ENCODE results near the gene DUSP6. TPM values are rescaled to one million over a fixed set of nuclear protein-coding genes. Genes with fewer than 3 reads are reported as not detected.

Gene DUSP6
- total and polyA plus RNA-seq, 4 donors, result 24.1 to 37.0 (median 35.3) TPM

DNA sequence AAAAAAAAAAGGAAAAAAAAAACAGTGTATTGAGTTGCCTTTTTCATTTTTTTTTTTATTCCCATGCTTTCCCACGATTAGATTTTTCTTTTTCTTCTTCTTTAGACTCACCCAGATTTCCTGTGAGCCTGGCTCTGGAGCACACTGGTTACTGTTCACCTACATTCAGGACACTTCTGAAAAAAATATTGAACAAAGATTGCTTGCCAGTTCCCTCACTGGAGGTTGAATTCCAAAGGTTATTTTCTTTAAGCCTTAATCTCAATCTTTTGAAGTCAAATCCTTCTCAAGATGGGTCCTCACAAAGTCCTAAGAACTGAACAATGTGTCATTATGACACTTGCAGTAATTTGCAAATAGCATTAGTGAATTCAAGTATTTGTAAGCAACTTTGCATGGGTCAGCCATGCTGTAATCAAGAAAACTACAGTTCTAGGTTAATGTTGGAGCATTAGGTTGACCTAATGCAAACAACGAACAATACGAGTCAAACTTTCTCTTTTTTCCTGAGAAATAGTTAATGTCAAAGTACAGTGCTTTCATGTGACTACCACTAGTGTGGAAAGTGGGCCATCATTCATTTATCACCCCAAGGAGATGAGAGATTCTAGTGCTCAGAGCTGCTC lies 49.2 kb upstream of the DUSP6 start:
- H3K9ac ChIP-seq (ENCODE audit: low read depth in 1 of 2, low read length in 2 of 2), result no peak overlapping the region
- DNase-seq (ENCODE audit: low spot score), result no peak
- peaks cover 0 to 21% (median 10%) of the 10 kb centered on the region in 4 donors for H3K4me1 ChIP-seq (ENCODE audit: control insufficient read depth in 4 of 4, insufficient read depth in 4 of 4, low read length in 3 of 4)
- H3K4me3 ChIP-seq (ENCODE audit: low read depth in 1 of 3, low read length in 3 of 3), result no peak overlapping the region
- 34% methylated on average over 3 of the region's 3 CpGs for WGBS
- H3K9me3 ChIP-seq (ENCODE audit: control insufficient read depth in 4 of 4, low read length in 3 of 4), result no peaks in the 10 kb centered on the region
- no peaks in the 10 kb centered on the region for H3K27me3 ChIP-seq (ENCODE audit: control insufficient read depth in 4 of 4, insufficient read depth in 4 of 4, low read length in 3 of 4)
- H3K27ac ChIP-seq (ENCODE audit: low read depth in 1 of 2, low read length in 2 of 2), result peak overlapping the region; percentile 31 to 79
- TF ChIP-seq HNF4A (conservative IDR thresholded peaks at IDR 0.05) (peak; percentile 62 to 64), RAD21 (IDR thresholded peaks at IDR 0.05) (peak in 1 of 2 donors; percentile 15), SP1 (IDR thresholded peaks at IDR 0.05) (peak; percentile 41), YY1 (IDR thresholded peaks at IDR 0.05) (peak; percentile 15), GABPA (IDR thresholded peaks at IDR 0.05 in 1 of 2, conservative IDR thresholded peaks at IDR 0.05 in 1 of 2) (no peak), RXRA (IDR thresholded peaks at IDR 0.05) (peak; percentile 15 to 33)
- TF ChIP-seq, protein P1, sequence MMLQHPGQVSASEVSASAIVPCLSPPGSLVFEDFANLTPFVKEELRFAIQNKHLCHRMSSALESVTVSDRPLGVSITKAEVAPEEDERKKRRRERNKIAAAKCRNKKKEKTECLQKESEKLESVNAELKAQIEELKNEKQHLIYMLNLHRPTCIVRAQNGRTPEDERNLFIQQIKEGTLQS (IDR thresholded peaks at IDR 0.05), result no peak
- TF ChIP-seq, protein P2, sequence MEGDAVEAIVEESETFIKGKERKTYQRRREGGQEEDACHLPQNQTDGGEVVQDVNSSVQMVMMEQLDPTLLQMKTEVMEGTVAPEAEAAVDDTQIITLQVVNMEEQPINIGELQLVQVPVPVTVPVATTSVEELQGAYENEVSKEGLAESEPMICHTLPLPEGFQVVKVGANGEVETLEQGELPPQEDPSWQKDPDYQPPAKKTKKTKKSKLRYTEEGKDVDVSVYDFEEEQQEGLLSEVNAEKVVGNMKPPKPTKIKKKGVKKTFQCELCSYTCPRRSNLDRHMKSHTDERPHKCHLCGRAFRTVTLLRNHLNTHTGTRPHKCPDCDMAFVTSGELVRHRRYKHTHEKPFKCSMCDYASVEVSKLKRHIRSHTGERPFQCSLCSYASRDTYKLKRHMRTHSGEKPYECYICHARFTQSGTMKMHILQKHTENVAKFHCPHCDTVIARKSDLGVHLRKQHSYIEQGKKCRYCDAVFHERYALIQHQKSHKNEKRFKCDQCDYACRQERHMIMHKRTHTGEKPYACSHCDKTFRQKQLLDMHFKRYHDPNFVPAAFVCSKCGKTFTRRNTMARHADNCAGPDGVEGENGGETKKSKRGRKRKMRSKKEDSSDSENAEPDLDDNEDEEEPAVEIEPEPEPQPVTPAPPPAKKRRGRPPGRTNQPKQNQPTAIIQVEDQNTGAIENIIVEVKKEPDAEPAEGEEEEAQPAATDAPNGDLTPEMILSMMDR (IDR thresholded peaks at IDR 0.05; ENCODE audit: low read depth, low read length, missing input control), result no peak
- TF ChIP-seq, protein P3, sequence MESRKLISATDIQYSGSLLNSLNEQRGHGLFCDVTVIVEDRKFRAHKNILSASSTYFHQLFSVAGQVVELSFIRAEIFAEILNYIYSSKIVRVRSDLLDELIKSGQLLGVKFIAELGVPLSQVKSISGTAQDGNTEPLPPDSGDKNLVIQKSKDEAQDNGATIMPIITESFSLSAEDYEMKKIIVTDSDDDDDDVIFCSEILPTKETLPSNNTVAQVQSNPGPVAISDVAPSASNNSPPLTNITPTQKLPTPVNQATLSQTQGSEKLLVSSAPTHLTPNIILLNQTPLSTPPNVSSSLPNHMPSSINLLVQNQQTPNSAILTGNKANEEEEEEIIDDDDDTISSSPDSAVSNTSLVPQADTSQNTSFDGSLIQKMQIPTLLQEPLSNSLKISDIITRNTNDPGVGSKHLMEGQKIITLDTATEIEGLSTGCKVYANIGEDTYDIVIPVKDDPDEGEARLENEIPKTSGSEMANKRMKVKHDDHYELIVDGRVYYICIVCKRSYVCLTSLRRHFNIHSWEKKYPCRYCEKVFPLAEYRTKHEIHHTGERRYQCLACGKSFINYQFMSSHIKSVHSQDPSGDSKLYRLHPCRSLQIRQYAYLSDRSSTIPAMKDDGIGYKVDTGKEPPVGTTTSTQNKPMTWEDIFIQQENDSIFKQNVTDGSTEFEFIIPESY (IDR thresholded peaks at IDR 0.05), result no peak
- H3K36me3 ChIP-seq (ENCODE audit: control insufficient read depth in 4 of 4, insufficient read depth in 3 of 4, low read depth in 1 of 4, low read length in 3 of 4), result no peaks in the 10 kb centered on the region

DNA sequence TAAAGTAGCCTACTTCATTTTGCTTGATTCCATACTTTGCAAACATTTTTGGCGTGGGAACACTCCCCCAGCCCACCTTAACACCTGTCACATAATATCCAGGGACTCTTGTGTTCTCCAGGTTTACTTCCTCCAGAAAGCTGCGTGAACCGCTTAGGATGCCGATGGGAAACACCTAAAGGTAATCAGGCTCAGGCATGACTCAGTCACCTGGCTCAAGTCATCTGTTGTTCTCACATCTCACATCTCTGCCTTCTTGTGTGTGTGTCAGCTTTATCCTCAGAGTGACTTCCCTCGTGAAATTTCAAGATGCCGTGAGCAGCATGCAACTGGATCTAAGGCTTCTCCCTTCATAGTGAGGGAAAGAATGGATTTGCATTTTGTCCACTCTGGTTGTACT lies 48.1 kb upstream of the DUSP6 start:
- Histone ChIP-seq H3K4me1 (ENCODE audit: control insufficient read depth in 4 of 4, insufficient read depth in 4 of 4, low read length in 3 of 4) (peaks cover 0 to 21% (median 10%) of the 10 kb centered on the region in 4 donors), H3K27ac (ENCODE audit: low read depth in 1 of 2, low read length in 2 of 2) (peak overlapping the region in 1 of 2 donors; percentile 79), H3K9ac (ENCODE audit: low read depth in 1 of 2, low read length in 2 of 2) (no peak overlapping the region), H3K36me3 (ENCODE audit: control insufficient read depth in 4 of 4, insufficient read depth in 3 of 4, low read depth in 1 of 4, low read length in 3 of 4) (no peaks in the 10 kb centered on the region), H3K4me3 (ENCODE audit: low read depth in 1 of 3, low read length in 3 of 3) (no peak overlapping the region), H3K9me3 (ENCODE audit: control insufficient read depth in 4 of 4, low read length in 3 of 4) (no peaks in the 10 kb centered on the region), H3K27me3 (ENCODE audit: control insufficient read depth in 4 of 4, insufficient read depth in 4 of 4, low read length in 3 of 4) (no peaks in the 10 kb centered on the region)
- 98% methylated on average over 6 of the region's 6 CpGs for WGBS
- TF ChIP-seq, protein P4, sequence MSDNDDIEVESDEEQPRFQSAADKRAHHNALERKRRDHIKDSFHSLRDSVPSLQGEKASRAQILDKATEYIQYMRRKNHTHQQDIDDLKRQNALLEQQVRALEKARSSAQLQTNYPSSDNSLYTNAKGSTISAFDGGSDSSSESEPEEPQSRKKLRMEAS (IDR thresholded peaks at IDR 0.05), result no peak
- TF ChIP-seq, protein P2 (IDR thresholded peaks at IDR 0.05; ENCODE audit: low read depth, low read length, missing input control), result no peak
- no peak for TF ChIP-seq HNF4A (conservative IDR thresholded peaks at IDR 0.05)
- TF ChIP-seq EGR1 (IDR thresholded peaks at IDR 0.05; ENCODE audit: low read depth in 2 of 2), result no peak
- no peak for DNase-seq (ENCODE audit: low spot score)

Data from liver (tissue), 9 donors.